ENCODE data around the gene CLEC2D.
"Not testable (repeated sequence)": the region's sequence is repeated elsewhere in the genome, so short reads cannot be mapped to it uniquely, and the experiment has no call there.

Gene CLEC2D

GRCh38 chr12:9651265-9651729, 18.2 kb upstream of the CLEC2D start:
- no peak for DNase-seq (ENCODE audit: low read depth, low spot score)

GRCh38 chr12:9660046-9660445, 9.5 kb upstream of the CLEC2D start:
- DNase-seq (ENCODE audit: low read depth, low spot score) = no peak

GRCh38 chr12:9661720-9662119, 7.8 kb upstream of the CLEC2D start:
- no peak for DNase-seq (ENCODE audit: low read depth, low spot score)

- no peak for DNase-seq (ENCODE audit: low read depth, low spot score)
Observed at GRCh38 chr12:9662488-9662887, 7.0 kb upstream of the CLEC2D start.

- DNase-seq (ENCODE audit: low read depth, low spot score) = no peak
Observed at GRCh38 chr12:9667403-9668160, 1.9 kb upstream of the CLEC2D start.

GRCh38 chr12:9668161-9669018, 1.1 kb upstream of the CLEC2D start:
- no peak for DNase-seq (ENCODE audit: low read depth, low spot score)

- no peak for DNase-seq (ENCODE audit: low read depth, low spot score)
Observed at GRCh38 chr12:9669019-9669326, 540 bp upstream of the CLEC2D start.

GRCh38 chr12:9672340-9672739, 2.8 kb downstream of the CLEC2D start:
- DNase-seq (ENCODE audit: low read depth, low spot score) = not testable (repeated sequence)

GRCh38 chr12:9673404-9674225, 4.1 kb downstream of the CLEC2D start:
- DNase-seq (ENCODE audit: low read depth, low spot score) = peak; percentile 91

GRCh38 chr12:9674226-9674590, 4.7 kb downstream of the CLEC2D start:
- no peak for DNase-seq (ENCODE audit: low read depth, low spot score)

GRCh38 chr12:9682508-9682907, 13.0 kb downstream of the CLEC2D start:
- not testable (repeated sequence) for DNase-seq (ENCODE audit: low read depth, low spot score)

GRCh38 chr12:9682949-9683348, 13.4 kb downstream of the CLEC2D start:
- not testable (repeated sequence) for DNase-seq (ENCODE audit: low read depth, low spot score)

- peak; percentile 85 for DNase-seq (ENCODE audit: low read depth, low spot score)
Observed at GRCh38 chr12:9685366-9685765, 15.9 kb downstream of the CLEC2D start.

GRCh38 chr12:9685915-9686314, 16.4 kb downstream of the CLEC2D start:
- DNase-seq (ENCODE audit: low read depth, low spot score) = no peak

- DNase-seq (ENCODE audit: low read depth, low spot score) = no peak
Observed at GRCh38 chr12:9687228-9687627, 17.7 kb downstream of the CLEC2D start.

GRCh38 chr12:9692909-9693308, 23.4 kb downstream of the CLEC2D start:
- no peak for DNase-seq (ENCODE audit: low read depth, low spot score)

- DNase-seq (ENCODE audit: low read depth, low spot score) = no peak
Observed at GRCh38 chr12:9694241-9694640, 24.7 kb downstream of the CLEC2D start.

GRCh38 chr12:9695150-9695549, 25.6 kb downstream of the CLEC2D start:
- DNase-seq (ENCODE audit: low read depth, low spot score) = not testable (repeated sequence)

GRCh38 chr12:9695661-9696060, 26.1 kb downstream of the CLEC2D start:
- DNase-seq (ENCODE audit: low read depth, low spot score) = not testable (repeated sequence)

GRCh38 chr12:9697619-9698018, 28.1 kb downstream of the CLEC2D start:
- DNase-seq (ENCODE audit: low read depth, low spot score) = no peak

- DNase-seq (ENCODE audit: low read depth, low spot score) = no peak
Observed at GRCh38 chr12:9698681-9699080, 29.2 kb downstream of the CLEC2D start.

GRCh38 chr12:9699269-9699897, 29.9 kb downstream of the CLEC2D start:
- no peak for DNase-seq (ENCODE audit: low read depth, low spot score)
